ENCODE measurements around the gene SRXN1.

The SRXN1 gene

GRCh38 chr20:675033-675452 lies 22.0 kb upstream of the SRXN1 start:
- DNase-seq, result no peak

GRCh38 chr20:673603-674001 lies 20.6 kb upstream of the SRXN1 start:
- DNase-seq, result no peak

GRCh38 chr20:672963-673602 lies 20.1 kb upstream of the SRXN1 start:
- no peak for DNase-seq

- no peak for DNase-seq
These were observed 18.4 kb upstream of the SRXN1 start for GRCh38 chr20:671252-672030.

- DNase-seq, result no peak
These were observed 16.6 kb upstream of the SRXN1 start for GRCh38 chr20:669573-669972.

- no peak for DNase-seq
These were observed 15.6 kb upstream of the SRXN1 start for GRCh38 chr20:668638-669037.

GRCh38 chr20:668050-668449 lies 15.1 kb upstream of the SRXN1 start:
- no peak for DNase-seq

- DNase-seq, result peak; percentile 50
These were observed 14.5 kb upstream of the SRXN1 start for GRCh38 chr20:667351-668034.

GRCh38 chr20:666877-667276 lies 13.9 kb upstream of the SRXN1 start:
- no peak for DNase-seq

GRCh38 chr20:665276-665675 lies 12.3 kb upstream of the SRXN1 start:
- no peak for DNase-seq

GRCh38 chr20:664576-664975 lies 11.6 kb upstream of the SRXN1 start:
- no peak for DNase-seq

GRCh38 chr20:664151-664550 lies 11.2 kb upstream of the SRXN1 start:
- no peak for DNase-seq

- DNase-seq, result no peak
These were observed 10.5 kb upstream of the SRXN1 start for GRCh38 chr20:663315-664090.

- no peak for DNase-seq
These were observed 9.5 kb upstream of the SRXN1 start for GRCh38 chr20:662277-663192.

GRCh38 chr20:661474-662270 lies 8.7 kb upstream of the SRXN1 start:
- no peak for DNase-seq

GRCh38 chr20:658731-659291 lies 5.8 kb upstream of the SRXN1 start:
- no peak for DNase-seq

- DNase-seq, result no peak
These were observed 5.2 kb upstream of the SRXN1 start for GRCh38 chr20:658202-658601.

- no peak for DNase-seq
These were observed 3.0 kb upstream of the SRXN1 start for GRCh38 chr20:655726-656624.

GRCh38 chr20:654417-654750 lies 1.4 kb upstream of the SRXN1 start:
- no peak for DNase-seq
